ENCODE results near the gene GNB1. TPM values are rescaled to one million over a fixed set of nuclear protein-coding genes. Genes with fewer than 3 reads are reported as not detected.

Gene GNB1
- total and polyA plus RNA-seq, 2 experiments from 2014 or later, result 85.5 to 196 TPM

GRCh38 chr1:1771096-1771495, 119.8 kb downstream of the GNB1 start:
- Histone ChIP-seq H3K4me3 (no peak overlapping the region), H3K4me1 (ENCODE audit: low read depth) (peaks cover 5% of the 10 kb centered on the region)

GRCh38 chr1:1770102-1770501, 120.8 kb downstream of the GNB1 start:
- peaks cover under 1% of the 10 kb centered on the region for H3K4me1 ChIP-seq (ENCODE audit: low read depth)
- no peaks in the 10 kb centered on the region for H3K36me3 ChIP-seq
- TF ChIP-seq CTCF (IDR thresholded peaks at IDR 0.05; ENCODE audit: low read depth, low read length), result no peak
- DNase-seq (ENCODE audit: low read depth in 1 of 2, low spot score in 1 of 2), result no peak
- H3K27ac ChIP-seq, result no peak overlapping the region
- no peaks in the 10 kb centered on the region for H3K27me3 ChIP-seq
- no peak overlapping the region for H3K4me3 ChIP-seq
- H3K9me3 ChIP-seq (ENCODE audit: low read depth), result no peaks in the 10 kb centered on the region

More at GRCh38 chr1:1771096-1771495, 119.8 kb downstream of the GNB1 start:
- no peaks in the 10 kb centered on the region for H3K9me3 ChIP-seq (ENCODE audit: low read depth)
- no peaks in the 10 kb centered on the region for H3K36me3 ChIP-seq
- no peak overlapping the region for H3K27ac ChIP-seq
- DNase-seq (ENCODE audit: low read depth in 1 of 2, low spot score in 1 of 2), result no peak
- H3K27me3 ChIP-seq, result no peaks in the 10 kb centered on the region
- no peak for TF ChIP-seq CTCF (IDR thresholded peaks at IDR 0.05; ENCODE audit: low read depth, low read length)

GRCh38 chr1:1768249-1768992, 122.5 kb downstream of the GNB1 start:
- TF ChIP-seq CTCF (IDR thresholded peaks at IDR 0.05; ENCODE audit: low read depth, low read length), result no peak
- no peaks in the 10 kb centered on the region for H3K9me3 ChIP-seq (ENCODE audit: low read depth)
- H3K27ac ChIP-seq, result no peak overlapping the region
- no peaks in the 10 kb centered on the region for H3K4me1 ChIP-seq (ENCODE audit: low read depth)
- H3K27me3 ChIP-seq, result no peaks in the 10 kb centered on the region
- no peak overlapping the region for H3K4me3 ChIP-seq
- H3K36me3 ChIP-seq, result peaks cover 3% of the 10 kb centered on the region
- no peak for DNase-seq (ENCODE audit: low read depth in 1 of 2, low spot score in 1 of 2)

- no peak for DNase-seq (ENCODE audit: low read depth in 1 of 2, low spot score in 1 of 2)
- TF ChIP-seq CTCF (IDR thresholded peaks at IDR 0.05; ENCODE audit: low read depth, low read length), result no peak
- H3K36me3 ChIP-seq, result peaks cover 12% of the 10 kb centered on the region
- H3K9me3 ChIP-seq (ENCODE audit: low read depth), result no peaks in the 10 kb centered on the region
- H3K4me3 ChIP-seq, result no peak overlapping the region
- no peaks in the 10 kb centered on the region for H3K4me1 ChIP-seq (ENCODE audit: low read depth)
- H3K27me3 ChIP-seq, result no peaks in the 10 kb centered on the region
- no peak overlapping the region for H3K27ac ChIP-seq
These were observed 125.9 kb downstream of the GNB1 start for GRCh38 chr1:1764876-1765470.

GRCh38 chr1:1763657-1764621, 126.9 kb downstream of the GNB1 start:
- TF ChIP-seq CTCF (IDR thresholded peaks at IDR 0.05; ENCODE audit: low read depth, low read length), result peak; percentile 11
- no peaks in the 10 kb centered on the region for H3K4me1 ChIP-seq (ENCODE audit: low read depth)
- no peaks in the 10 kb centered on the region for H3K9me3 ChIP-seq (ENCODE audit: low read depth)
- no peaks in the 10 kb centered on the region for H3K27me3 ChIP-seq
- DNase-seq (ENCODE audit: low read depth in 1 of 2, low spot score in 1 of 2), result peak in 1 of 2 donors; percentile 66
- H3K36me3 ChIP-seq, result peaks cover 12% of the 10 kb centered on the region
- H3K27ac ChIP-seq, result no peak overlapping the region
- H3K4me3 ChIP-seq, result no peak overlapping the region

All from cardiac muscle cell (in vitro differentiated cells and primary cell).